Omental fat pad (tissue), 4 donors: ENCODE data around the gene TNFRSF8. TPM values are rescaled to one million over a fixed set of nuclear protein-coding genes. Genes with fewer than 3 reads are reported as not detected.

Experiments
- ATAC-seq: fragments of 150-250 bp; one replicate; pipeline ENCODE4 v1.9.1; 2016; ENCODE audit warnings: mild to moderate bottlenecking, moderate library complexity; ENCODE audit not compliant: low FRiP score
- DNase-seq: peaks from one replicate; pipeline ENCODE4 v3.0.0-alpha.2; 2019; ENCODE audit warnings: low spot score
- CTCF ChIP-seq, 3 donors: fragments of 450-650 bp; IDR thresholded peaks; one replicate each; pipeline ENCODE4 v1.5.1; 2016 to 2017; ENCODE audit warnings: antibody characterized with exemption in 3 of 3, mild to moderate bottlenecking in 3 of 3, moderate library complexity in 2 of 3
- total RNA-seq, 4 donors: library from RNA; depleted of rRNA; stranded (reverse); fragments of >200 nt; gene quantifications; one replicate each; pipeline ENCODE4 v1.1.0, GENCODE V29; 2016

Gene TNFRSF8
- total RNA-seq, 4 donors from 2014 or later = 2.9 to 31.9 (median 5.1) TPM

GRCh38 chr1:12128120-12128519, 65.0 kb downstream of the TNFRSF8 start:
- no peak for TF ChIP-seq CTCF (IDR thresholded peaks at IDR 0.05)
- DNase-seq = no peak
- no peak for ATAC-seq

GRCh38 chr1:12129624-12130023, 66.5 kb downstream of the TNFRSF8 start:
- ATAC-seq (no peak), DNase-seq (no peak)
- TF ChIP-seq CTCF (IDR thresholded peaks at IDR 0.05) = no peak

GRCh38 chr1:12130466-12131130, 67.5 kb downstream of the TNFRSF8 start:
- TF ChIP-seq CTCF (IDR thresholded peaks at IDR 0.05) = no peak
- DNase-seq = no peak
- no peak for ATAC-seq

GRCh38 chr1:12132078-12132477, 69.0 kb downstream of the TNFRSF8 start:
- no peak for TF ChIP-seq CTCF (IDR thresholded peaks at IDR 0.05)
- no peak for DNase-seq
- ATAC-seq = no peak

GRCh38 chr1:12134716-12135115, 71.6 kb downstream of the TNFRSF8 start:
- TF ChIP-seq CTCF (IDR thresholded peaks at IDR 0.05) = no peak
- no peak for DNase-seq
- ATAC-seq = no peak

GRCh38 chr1:12135612-12136011, 72.5 kb downstream of the TNFRSF8 start:
- no peak for TF ChIP-seq CTCF (IDR thresholded peaks at IDR 0.05)
- DNase-seq = no peak
- peak; percentile 45 for ATAC-seq

- DNase-seq (no peak), ATAC-seq (no peak)
- TF ChIP-seq CTCF (IDR thresholded peaks at IDR 0.05) = no peak
These were observed 74.0 kb downstream of the TNFRSF8 start for GRCh38 chr1:12136916-12137610.
